ENCODE data around the gene DNAJA2. TPM values are rescaled to one million over a fixed set of nuclear protein-coding genes. Genes with fewer than 3 reads are reported as not detected.
A peak's percentile ranks its signal among the peaks of the same experiment; 100 is the strongest.

Gene DNAJA2
- total RNA-seq, 4 donors from 2014 or later, result 55.6 to 86.0 (median 62.1) TPM

GRCh38 chr16:46986438-46986837 is 13.0 kb upstream of the DNAJA2 start:
- no peaks in the 10 kb centered on the region for H3K27me3 ChIP-seq
- no peaks in the 10 kb centered on the region for H3K9me3 ChIP-seq
- no peak overlapping the region for H3K4me3 ChIP-seq (replicated peaks in 1 of 3)
- DNase-seq, result no peak
- intact Hi-C loops (cut with DNase I), result no loop called here
- no peaks in the 10 kb centered on the region for H3K4me1 ChIP-seq
- TF ChIP-seq POLR2A (IDR thresholded peaks at IDR 0.05) (no peak), CTCF (IDR thresholded peaks at IDR 0.05) (no peak)
- H3K27ac ChIP-seq, result peak overlapping the region in 1 of 3 donors; percentile 12
- WGBS, 2 donors, result 89 to 93% methylated on average over 3 of the region's 3 CpGs
- H3K36me3 ChIP-seq, result no peaks in the 10 kb centered on the region

- H3K4me1 ChIP-seq, result no peaks in the 10 kb centered on the region
- intact Hi-C loops (cut with DNase I), result no loop called here
- no peak overlapping the region for H3K27ac ChIP-seq
- no peak overlapping the region for H3K4me3 ChIP-seq (replicated peaks in 1 of 3)
- H3K27me3 ChIP-seq, result no peaks in the 10 kb centered on the region
- TF ChIP-seq POLR2A (IDR thresholded peaks at IDR 0.05) (no peak), CTCF (IDR thresholded peaks at IDR 0.05) (no peak)
- no peak for DNase-seq
- 95 to 97% methylated on average over 4 of the region's 4 CpGs for WGBS, 2 donors
- H3K36me3 ChIP-seq, result no peaks in the 10 kb centered on the region
- no peaks in the 10 kb centered on the region for H3K9me3 ChIP-seq
Observed at GRCh38 chr16:46982335-46982734, 8.9 kb upstream of the DNAJA2 start.

- TF ChIP-seq POLR2A (IDR thresholded peaks at IDR 0.05) (no peak), CTCF (IDR thresholded peaks at IDR 0.05) (no peak)
- Histone ChIP-seq H3K27me3 (no peaks in the 10 kb centered on the region), H3K36me3 (no peaks in the 10 kb centered on the region), H3K4me1 (no peaks in the 10 kb centered on the region), H3K9me3 (no peaks in the 10 kb centered on the region), H3K4me3 (replicated peaks in 1 of 3) (no peak overlapping the region), H3K27ac (no peak overlapping the region)
- intact Hi-C loops (cut with DNase I), result no loop called here
- 92 to 93% methylated on average over 1 of the region's 1 CpG for WGBS, 2 donors
- DNase-seq, result no peak
Observed at GRCh38 chr16:46980926-46981325, 7.5 kb upstream of the DNAJA2 start.

- no peak overlapping the region for H3K4me3 ChIP-seq (replicated peaks in 1 of 3)
- TF ChIP-seq POLR2A (IDR thresholded peaks at IDR 0.05) (peak in 1 of 2 donors; percentile 30), CTCF (IDR thresholded peaks at IDR 0.05) (no peak)
- H3K36me3 ChIP-seq, result no peaks in the 10 kb centered on the region
- peak in 1 of 2 donors; percentile 15 for DNase-seq
- H3K9me3 ChIP-seq, result no peaks in the 10 kb centered on the region
- WGBS, 2 donors, result 79 to 89% methylated on average over 4 of the region's 4 CpGs
- H3K4me1 ChIP-seq, result peaks cover 0 to 13% of the 10 kb centered on the region in 2 donors
- no peaks in the 10 kb centered on the region for H3K27me3 ChIP-seq
- H3K27ac ChIP-seq, result no peak overlapping the region
- intact Hi-C loops (cut with DNase I), result no loop called here
Observed at GRCh38 chr16:46976550-46976949, 3.1 kb upstream of the DNAJA2 start.

GRCh38 chr16:46975908-46976470 is 2.5 kb upstream of the DNAJA2 start:
- H3K9me3 ChIP-seq, result no peaks in the 10 kb centered on the region

More at GRCh38 chr16:46975908-46976470, 2.5 kb upstream of the DNAJA2 start:
- no peak overlapping the region for H3K27ac ChIP-seq
- DNase-seq, result no peak
- H3K27me3 ChIP-seq, result no peaks in the 10 kb centered on the region
- no peak for TF ChIP-seq CTCF (IDR thresholded peaks at IDR 0.05)
- no peak for TF ChIP-seq POLR2A (IDR thresholded peaks at IDR 0.05)
- no peak overlapping the region for H3K4me3 ChIP-seq (replicated peaks in 1 of 3)
- intact Hi-C loops (cut with DNase I), result no loop called here
- WGBS, 2 donors, result 85 to 88% methylated on average over 4 of the region's 4 CpGs
- no peaks in the 10 kb centered on the region for H3K36me3 ChIP-seq
- peaks cover 0 to 14% of the 10 kb centered on the region in 2 donors for H3K4me1 ChIP-seq

Data from thyroid gland (tissue), 4 donors.